DND-41 (cell line): ENCODE measurements around the gene ARSI.

Experiments
- ATAC-seq: fragments of 200-7000 bp; cut with Tn5 transposase; 3 replicates; pipeline ENCODE4 v1.9.1; 2021; ENCODE audit warnings: low read depth; ENCODE audit not compliant: insufficient read depth
- DNase-seq: peaks from one replicate; pipeline ENCODE4 v3.0.0-alpha.2; 2020
- H2AFZ ChIP-seq: 2 replicates; pipeline ENCODE4 v1.6.0; 2012; ENCODE audit warnings: low read depth, low read length
- H3K27ac ChIP-seq: 2 replicates; pipeline ENCODE4 v1.5.1; 2012; ENCODE audit warnings: low read length, inconsistent platforms
- H3K27me3 ChIP-seq: fragments of 200-600 bp; sonication (generic); 2 replicates; pipeline ENCODE4 v1.6.0; 2012; ENCODE audit warnings: low read length, mild to moderate bottlenecking, inconsistent platforms; ENCODE audit not compliant: insufficient read depth, poor library complexity
- H3K36me3 ChIP-seq: 2 replicates; pipeline ENCODE4 v1.5.1; 2012; ENCODE audit warnings: low read length, inconsistent platforms; ENCODE audit not compliant: insufficient read depth
- H3K4me1 ChIP-seq: 2 replicates; pipeline ENCODE4 v1.5.1; 2012; ENCODE audit warnings: mild to moderate bottlenecking, low read length; ENCODE audit not compliant: insufficient read depth
- H3K4me2 ChIP-seq: 2 replicates; pipeline ENCODE4 v1.6.0; 2012; ENCODE audit warnings: mild to moderate bottlenecking, moderate library complexity, low read length, inconsistent platforms; ENCODE audit not compliant: insufficient read depth
- H3K4me3 ChIP-seq, 2 experiments: fragments of 200-600 bp in 1 of 2; shearing (Covaris generic) in 1 of 2; 2 replicates each; pipeline ENCODE4 v1.5.1; 2012 to 2016; ENCODE audit warnings: inconsistent platforms in 2 of 2, low read length in 2 of 2, mild to moderate bottlenecking in 2 of 2, low read depth in 1 of 2, moderate library complexity in 1 of 2
- H3K79me2 ChIP-seq: 2 replicates; pipeline ENCODE4 v1.6.0; 2012; ENCODE audit warnings: low read length, inconsistent platforms; ENCODE audit not compliant: insufficient read depth
- H3K9ac ChIP-seq: 2 replicates; pipeline ENCODE4 v1.6.0; 2012; ENCODE audit warnings: low read depth, mild to moderate bottlenecking, inconsistent platforms, low read length, moderate library complexity
- H3K9me3 ChIP-seq: 2 replicates; pipeline ENCODE4 v1.5.1; 2012; ENCODE audit warnings: low read length, moderate library complexity, mild to moderate bottlenecking, inconsistent platforms; ENCODE audit not compliant: insufficient read depth, severe bottlenecking
- H4K20me1 ChIP-seq: 2 replicates; pipeline ENCODE4 v1.6.0; 2012; ENCODE audit warnings: low read length; ENCODE audit not compliant: insufficient read depth
- CTCF ChIP-seq: IDR thresholded peaks from 2 replicates; pipeline ENCODE4 v1.5.1; 2012; ENCODE audit warnings: borderline replicate concordance, low read length, moderate library complexity, mild to moderate bottlenecking; ENCODE audit not compliant: poor library complexity, severe bottlenecking; ENCODE audit errors: extremely low read depth
- EZH2 ChIP-seq: IDR thresholded peaks from 3 replicates; pipeline ENCODE4 v1.6.1; 2012; ENCODE audit warnings: borderline replicate concordance, low read depth, mild to moderate bottlenecking, moderate library complexity, low read length, inconsistent platforms; ENCODE audit not compliant: severe bottlenecking

Gene ARSI

GRCh38 chr5:150271923-150272322, 30.8 kb downstream of the ARSI start:
- Histone ChIP-seq H3K4me3 (no peak overlapping the region), H3K36me3 (no peaks in the 10 kb centered on the region), H4K20me1 (no peaks in the 10 kb centered on the region), H3K4me2 (no peak overlapping the region), H2AFZ (no peak overlapping the region), H3K9ac (no peak overlapping the region), H3K79me2 (no peaks in the 10 kb centered on the region), H3K27me3 (peaks cover 39% of the 10 kb centered on the region), H3K4me1 (no peaks in the 10 kb centered on the region), H3K27ac (no peak overlapping the region), H3K9me3 (no peaks in the 10 kb centered on the region)
- ATAC-seq (no peak), DNase-seq (no peak)
- TF ChIP-seq EZH2 (no peak), CTCF (no peak)

DNA sequence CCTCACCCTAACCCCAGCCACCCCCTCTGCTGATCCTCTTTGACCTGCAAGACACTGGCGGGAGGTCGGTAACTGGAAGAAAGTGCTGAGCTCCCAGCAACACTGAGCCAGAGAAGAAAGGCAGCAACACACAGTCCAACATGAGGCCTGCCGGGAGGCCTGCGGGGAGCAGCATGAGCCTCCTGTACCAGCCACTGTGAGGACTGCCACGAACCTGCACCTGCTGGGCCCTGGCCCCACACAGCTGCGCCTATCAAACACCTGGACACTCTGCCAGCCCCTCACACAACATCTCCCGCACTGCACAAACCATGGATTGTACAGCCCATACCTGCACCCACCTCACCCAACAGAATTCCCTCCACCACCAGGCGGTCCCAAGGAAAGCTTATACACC, 31.4 kb downstream of the ARSI start:
- no peaks in the 10 kb centered on the region for H3K36me3 ChIP-seq
- no peaks in the 10 kb centered on the region for H3K9me3 ChIP-seq
- H3K4me1 ChIP-seq, result no peaks in the 10 kb centered on the region
- DNase-seq (no peak), ATAC-seq (no peak)
- H2AFZ ChIP-seq, result no peak overlapping the region
- peaks cover 39% of the 10 kb centered on the region for H3K27me3 ChIP-seq
- H3K9ac ChIP-seq, result no peak overlapping the region
- no peaks in the 10 kb centered on the region for H4K20me1 ChIP-seq
- H3K4me3 ChIP-seq, result no peak overlapping the region
- no peak overlapping the region for H3K4me2 ChIP-seq
- H3K79me2 ChIP-seq, result no peaks in the 10 kb centered on the region
- TF ChIP-seq CTCF (no peak), EZH2 (no peak)
- H3K27ac ChIP-seq, result no peak overlapping the region

- ATAC-seq, result no peak
- Histone ChIP-seq H3K4me3 (no peak overlapping the region), H3K9me3 (no peaks in the 10 kb centered on the region), H3K27ac (no peak overlapping the region), H2AFZ (no peak overlapping the region), H3K27me3 (peaks cover 33% of the 10 kb centered on the region), H3K9ac (no peak overlapping the region), H3K4me1 (no peaks in the 10 kb centered on the region), H3K36me3 (no peaks in the 10 kb centered on the region), H3K79me2 (no peaks in the 10 kb centered on the region), H3K4me2 (no peak overlapping the region), H4K20me1 (no peaks in the 10 kb centered on the region)
- no peak for DNase-seq
- TF ChIP-seq EZH2 (no peak), CTCF (no peak)
Observed at GRCh38 chr5:150270541-150271295, 32.0 kb downstream of the ARSI start.

DNA sequence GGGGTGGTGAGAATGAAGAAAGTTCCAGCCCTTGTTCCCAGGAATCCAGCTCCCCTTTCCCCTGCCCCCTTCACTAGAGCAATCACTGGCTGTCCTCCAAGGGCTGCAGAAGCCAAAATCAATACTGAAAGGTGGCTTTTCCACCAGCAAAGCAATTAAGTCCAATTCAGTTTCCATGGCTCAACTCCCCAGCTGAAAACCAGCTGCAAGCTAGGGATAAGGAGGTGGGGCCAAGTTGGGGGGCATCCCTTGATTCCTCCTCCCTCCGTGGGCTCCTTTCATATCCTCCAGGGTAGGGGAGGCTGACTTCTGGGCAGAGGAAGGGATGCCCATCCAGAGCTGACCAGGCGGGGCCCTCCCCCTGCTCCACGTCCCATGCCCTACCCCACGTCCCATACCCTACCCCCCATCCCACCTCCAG, 35.8 kb downstream of the ARSI start:
- Histone ChIP-seq H3K4me3 (no peak overlapping the region), H4K20me1 (no peaks in the 10 kb centered on the region), H2AFZ (no peak overlapping the region), H3K4me2 (no peak overlapping the region), H3K9me3 (no peaks in the 10 kb centered on the region), H3K36me3 (no peaks in the 10 kb centered on the region), H3K27me3 (peaks cover 10% of the 10 kb centered on the region), H3K9ac (no peak overlapping the region), H3K27ac (no peak overlapping the region), H3K4me1 (no peaks in the 10 kb centered on the region), H3K79me2 (no peaks in the 10 kb centered on the region)
- no peak for DNase-seq
- ATAC-seq, result no peak
- TF ChIP-seq EZH2 (no peak), CTCF (no peak)
